GM12878 (cell line): Measurements from ENCODE around the gene SLC35F3. TPM values are rescaled to one million over a fixed set of nuclear protein-coding genes. Genes with fewer than 3 reads are reported as not detected.

Experiments
- ATAC-seq: fragments of 200-7000 bp; cut with Tn5 transposase; 3 replicates; pipeline ENCODE4 v1.9.1; 2020; ENCODE audit warnings: mild to moderate bottlenecking, moderate library complexity
- BruUV-seq: library from RNA; stranded (reverse); fragments of 400-500 nt; replicated peaks from 2 replicates; lab custom pipeline; 2021; lab: Mats Ljungman, UMichigan
- CTCF ChIA-PET: fragments of 300-600 bp; sonication (Branson Sonifier 250); formaldehyde crosslinking; extraction: SDS; loops from one replicate; lab custom pipeline; 2021; ENCODE audit warnings: inconsistent platforms; lab: Yijun Ruan, JAX
- POLR2A ChIA-PET: fragments of 350-600 bp; formaldehyde crosslinking; extraction: SDS; loops from one replicate; lab custom pipeline; 2021; ENCODE audit warnings: inconsistent platforms; lab: Charles Lee
- RAD21 ChIA-PET: fragments of 300-600 bp; sonication (Branson Sonifier 250); formaldehyde crosslinking; loops from one replicate; lab custom pipeline; 2023; ENCODE audit warnings: antibody characterized with exemption; ENCODE audit not compliant: unreplicated experiment; lab: Charles Lee
- SMC1A ChIA-PET: fragments of 300-600 bp; sonication (Branson Sonifier 250); formaldehyde crosslinking; loops from one replicate; lab custom pipeline; 2023; ENCODE audit not compliant: unreplicated experiment, uncharacterized antibody; lab: Charles Lee
- DNase-seq: peaks from one replicate; pipeline ENCODE4 v3.0.0-alpha.2; 2011; ENCODE audit warnings: low read depth, low spot score
- FAIRE-seq: peaks from 3 replicates; lab custom pipeline; 2011; peaks lifted over from hg19 to GRCh38; lab: Jason Lieb, UNC
- H2AFZ ChIP-seq: 2 replicates; pipeline ENCODE4 v1.6.0; 2011; ENCODE audit warnings: low read depth, low read length, control low read depth; ENCODE audit not compliant: control insufficient read depth
- H3K27ac ChIP-seq: 2 replicates; pipeline ENCODE4 v1.5.1; 2011; ENCODE audit warnings: control low read depth; ENCODE audit not compliant: control insufficient read depth, insufficient read depth
- H3K27me3 ChIP-seq, 2 experiments: replicated peaks in 1 of 2; 2 replicates each; pipeline versions ENCODE4 v1.6.0 to v1.6.1; 2011; ENCODE audit warnings: low read length in 1 of 2; ENCODE audit not compliant: control insufficient read depth in 2 of 2, insufficient read depth in 2 of 2
- H3K36me3 ChIP-seq, 2 experiments: 2 replicates each; pipeline ENCODE4 v1.5.1; 2011; ENCODE audit warnings: low read length in 1 of 2; ENCODE audit not compliant: control insufficient read depth in 2 of 2, insufficient read depth in 2 of 2
- H3K4me1 ChIP-seq: 2 replicates; pipeline ENCODE4 v1.6.1; 2011; ENCODE audit warnings: mild to moderate bottlenecking, low read length, moderate library complexity, mixed read lengths; ENCODE audit not compliant: control insufficient read depth, insufficient read depth
- H3K4me2 ChIP-seq: 2 replicates; pipeline ENCODE4 v1.6.0; 2011; ENCODE audit warnings: control low read depth; ENCODE audit not compliant: control insufficient read depth, insufficient read depth
- H3K4me3 ChIP-seq: fragments of 200-600 bp; sonication (generic); 2 replicates; pipeline ENCODE4 v1.5.1; 2016
- H3K79me2 ChIP-seq: 2 replicates; pipeline ENCODE4 v1.6.0; 2011; ENCODE audit warnings: low read length; ENCODE audit not compliant: control insufficient read depth, insufficient read depth
- H3K9ac ChIP-seq: 2 replicates; pipeline ENCODE4 v1.8.0; 2011; ENCODE audit warnings: low read length, control low read depth, mixed read lengths; ENCODE audit not compliant: control insufficient read depth, insufficient read depth
- H3K9me3 ChIP-seq: replicated peaks from 3 replicates; pipeline ENCODE4 v1.5.1; 2011; ENCODE audit warnings: mild to moderate bottlenecking, low read length; ENCODE audit not compliant: control insufficient read depth, insufficient read depth
- H4K20me1 ChIP-seq: 2 replicates; pipeline ENCODE4 v1.6.0; 2011; ENCODE audit not compliant: control insufficient read depth, insufficient read depth
- CEBPB ChIP-seq, 2 experiments: fragments of 150-350 bp in 1 of 2; IDR thresholded peaks; 2 replicates each; pipeline ENCODE4 v1.6.1; 2012 to 2014; ENCODE audit warnings: low read depth in 2 of 2, low read length in 2 of 2, borderline replicate concordance in 1 of 2, inconsistent platforms in 1 of 2
- IRF4 ChIP-seq: IDR thresholded peaks from 2 replicates; pipeline ENCODE4 v1.6.1; 2011; ENCODE audit warnings: low read depth, low read length
- POLR2AphosphoS5 ChIP-seq: IDR thresholded peaks from 2 replicates; pipeline ENCODE4 v1.6.1; 2011; ENCODE audit warnings: mild to moderate bottlenecking, low read length, inconsistent platforms
- WGBS: methylation state at CpG from one replicate; pipeline ENCODE4 v1.1.6; 2016; ENCODE audit warnings: low lambda C conversion rate; ENCODE audit not compliant: insufficient replicate concordance, insufficient coverage; ENCODE audit errors: missing lambda C conversion rate; 5-methylcytosine and 5-hydroxymethylcytosine counted together
- in situ Hi-C: fragments of 300-500 bp; cut with MboI; formaldehyde crosslinking; loops from 9 replicates; pipeline ENCODE4 v1.14.3; 2018; ENCODE audit warnings: mixed read lengths
- intact Hi-C: fragments of 100-400 bp; cut with micrococcal nuclease; formaldehyde crosslinking; loops from one replicate; pipeline ENCODE4 v1.14.2; 2022; ENCODE audit not compliant: unreplicated experiment
- polyA plus RNA-seq, 11 experiments: library from polyadenylated mRNA; depleted of rRNA in 4 of 11; unstranded in 6 of 11; stranded (reverse) in 5 of 11; fragments of >200 nt; fragmentation: Nextera tagmentation in 4 of 11; fragmentation: Illumina TruSeq in 1 of 11; extraction: Ambion mirVana in 4 of 11; extraction: Trizol in 1 of 11; gene quantifications; 1 replicate in 1 of 11; 2 replicates in 10 of 11; pipeline versions ENCODE4 v1.2.1 to v1.2.3, GENCODE V29; 2011 to 2016; ENCODE audit warnings: inconsistent platforms in 2 of 11, missing spikeins in 2 of 11, low read depth in 1 of 11
- total RNA-seq, 4 experiments: library from RNA; depleted of rRNA in 3 of 4; stranded (reverse); fragments of >200 nt in 3 of 4; fragmentation: Illumina TruSeq in 1 of 4; extraction: Trizol in 1 of 4; gene quantifications; 2 replicates each; pipeline versions ENCODE4 v1.2.1 to v1.2.3, GENCODE V29; 2013 to 2021
- TF ChIP-seq, protein P1 (sequence below): IDR thresholded peaks from 2 replicates; pipeline ENCODE4 v1.6.1; 2011; ENCODE audit warnings: low read depth, mild to moderate bottlenecking, low read length, moderate library complexity, borderline replicate concordance; ENCODE audit errors: extremely low read depth

Gene SLC35F3
- total and polyA plus RNA-seq, 10 of the 15 experiments (the other 5 are each of a cell fraction or from before 2014, with no cell fraction given), result 1.0 to 8.6 (median 5.7) TPM

DNA sequence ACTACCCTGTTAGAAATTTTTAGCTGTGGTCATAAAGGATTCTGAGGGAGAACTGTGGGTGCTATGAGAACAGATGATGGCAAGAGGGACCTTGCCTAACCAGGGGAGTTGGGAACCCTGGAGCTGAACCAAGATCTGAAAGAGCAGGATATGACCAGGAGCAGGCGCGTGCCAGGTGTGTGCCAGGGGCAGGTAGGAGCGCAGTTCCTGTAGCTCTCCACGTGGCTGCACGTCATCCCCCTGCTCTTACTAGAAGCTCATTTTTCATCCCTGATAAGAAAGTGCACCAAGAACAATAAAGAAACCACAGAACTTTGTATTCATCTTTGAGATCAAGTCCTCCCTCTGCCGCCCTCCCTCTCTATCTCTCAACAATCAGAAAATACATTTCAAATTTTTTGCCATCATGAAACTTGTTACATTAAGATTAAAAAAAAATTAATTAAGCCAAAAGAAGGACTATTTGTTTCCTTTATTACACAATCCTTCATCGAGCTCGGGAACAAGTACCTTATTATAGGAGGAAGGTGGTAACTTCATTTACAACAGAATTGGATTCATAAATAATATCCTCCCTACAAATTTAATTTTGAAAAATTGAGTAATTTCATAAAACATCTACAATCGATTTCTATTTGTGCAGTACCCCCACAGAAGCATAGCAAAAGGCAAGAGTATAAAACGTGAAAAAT, 78.5 kb downstream of the SLC35F3 start:
- BruUV-seq, result no TSS peak

DNA sequence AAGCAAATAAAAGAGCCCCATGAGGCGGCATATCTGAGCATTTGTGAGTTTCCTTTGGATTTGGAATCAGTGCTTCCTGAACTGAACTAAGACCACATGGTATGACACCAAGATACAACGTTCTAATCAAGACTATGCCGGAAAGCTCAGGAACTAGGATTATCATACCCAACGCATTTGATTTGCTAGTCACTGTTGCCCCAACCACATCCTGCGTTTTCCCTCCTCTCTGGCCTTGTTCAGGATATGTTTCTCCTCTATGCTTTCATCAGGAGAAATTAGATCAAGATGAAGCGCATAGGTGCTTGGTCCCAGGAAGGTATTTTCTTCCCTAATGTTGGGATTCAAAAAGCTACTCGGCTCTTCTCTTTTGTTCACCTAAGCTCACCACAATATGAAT, 79.3 kb downstream of the SLC35F3 start:
- no peaks in the 10 kb centered on the region for H3K79me2 ChIP-seq
- CTCF ChIA-PET, result interaction anchor here (1.2 kb wide), 1 partner anchor 543 kb away, joined by 3 read pairs; no protein-coding TSS in a partner anchor
- ATAC-seq (no peak), FAIRE-seq (no peak), DNase-seq (no peak)
- intact Hi-C loops (no loop called here), in situ Hi-C loops (no loop called here)
- no peak overlapping the region for H3K9ac ChIP-seq
- POLR2A ChIA-PET, result no interaction called here
- no TSS peak for BruUV-seq
- H4K20me1 ChIP-seq, result no peaks in the 10 kb centered on the region
- RAD21 ChIA-PET, result no interaction called here
- no peaks in the 10 kb centered on the region for H3K36me3 ChIP-seq
- no peaks in the 10 kb centered on the region for H3K9me3 ChIP-seq
- 55% methylated on average over 7 of the region's 7 CpGs for WGBS
- TF ChIP-seq IRF4, result no peak
- no peak overlapping the region for H2AFZ ChIP-seq
- no peaks in the 10 kb centered on the region for H3K4me1 ChIP-seq
- SMC1A ChIA-PET, result no interaction called here
- H3K4me2 ChIP-seq, result no peak overlapping the region
- no peaks in the 10 kb centered on the region for H3K27me3 ChIP-seq
- no peak overlapping the region for H3K27ac ChIP-seq
- no peak overlapping the region for H3K4me3 ChIP-seq

More for the DNA sequence above, 78.5 kb downstream of the SLC35F3 start:
- FAIRE-seq (no peak), ATAC-seq (no peak), DNase-seq (no peak)
- Histone ChIP-seq H3K4me2 (no peak overlapping the region), H3K27ac (no peak overlapping the region), H2AFZ (no peak overlapping the region), H4K20me1 (no peaks in the 10 kb centered on the region), H3K4me1 (no peaks in the 10 kb centered on the region), H3K36me3 (no peaks in the 10 kb centered on the region), H3K27me3 (no peaks in the 10 kb centered on the region), H3K9ac (no peak overlapping the region), H3K79me2 (no peaks in the 10 kb centered on the region), H3K4me3 (no peak overlapping the region), H3K9me3 (no peaks in the 10 kb centered on the region)
- TF ChIP-seq POLR2AphosphoS5 (no peak), CEBPB (IDR thresholded peaks at IDR 0.05; ENCODE audit: borderline replicate concordance in 1 of 2, low read depth in 2 of 2, low read length in 2 of 2) (no peak)
- TF ChIP-seq, protein P1, sequence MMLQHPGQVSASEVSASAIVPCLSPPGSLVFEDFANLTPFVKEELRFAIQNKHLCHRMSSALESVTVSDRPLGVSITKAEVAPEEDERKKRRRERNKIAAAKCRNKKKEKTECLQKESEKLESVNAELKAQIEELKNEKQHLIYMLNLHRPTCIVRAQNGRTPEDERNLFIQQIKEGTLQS, result no peak
- POLR2A ChIA-PET, result no interaction called here
- RAD21 ChIA-PET, result no interaction called here
- SMC1A ChIA-PET, result no interaction called here
- intact Hi-C loops (no loop called here), in situ Hi-C loops (no loop called here)
- WGBS, result 46% methylated on average over 10 of the region's 10 CpGs
- CTCF ChIA-PET, result interaction anchor here (1.2 kb wide), 1 partner anchor 542 kb away, joined by 3 read pairs; no protein-coding TSS in a partner anchor
